Astrocyte of the hippocampus (primary cell): ENCODE data around the gene LYPD8.

Experiments used
- DNase-seq: peaks from one replicate; pipeline ENCODE4 v3.0.0; 2011; ENCODE audit warnings: low read depth, low spot score

LYPD8 gene

DNA sequence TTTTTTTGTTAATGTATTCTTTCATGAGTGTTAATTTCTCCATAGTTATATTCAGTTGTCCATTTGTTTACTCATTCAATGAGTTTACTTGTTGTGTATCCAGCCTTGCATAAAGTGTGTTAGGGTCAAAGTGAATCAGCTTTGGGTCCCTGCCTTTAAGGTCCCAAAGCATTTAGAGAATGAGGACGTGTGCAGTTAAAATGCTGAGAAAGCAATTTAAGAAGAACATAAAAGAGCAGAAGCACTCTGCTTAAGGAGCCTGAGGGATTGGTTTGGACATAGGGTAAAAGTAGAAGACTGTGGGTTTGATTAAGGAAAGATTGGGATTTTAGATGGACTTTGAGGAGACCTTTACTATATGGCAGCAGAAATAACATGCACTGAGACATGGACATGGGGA lies 56.5 kb downstream of the LYPD8 start:
- DNase-seq, result no peak

DNA sequence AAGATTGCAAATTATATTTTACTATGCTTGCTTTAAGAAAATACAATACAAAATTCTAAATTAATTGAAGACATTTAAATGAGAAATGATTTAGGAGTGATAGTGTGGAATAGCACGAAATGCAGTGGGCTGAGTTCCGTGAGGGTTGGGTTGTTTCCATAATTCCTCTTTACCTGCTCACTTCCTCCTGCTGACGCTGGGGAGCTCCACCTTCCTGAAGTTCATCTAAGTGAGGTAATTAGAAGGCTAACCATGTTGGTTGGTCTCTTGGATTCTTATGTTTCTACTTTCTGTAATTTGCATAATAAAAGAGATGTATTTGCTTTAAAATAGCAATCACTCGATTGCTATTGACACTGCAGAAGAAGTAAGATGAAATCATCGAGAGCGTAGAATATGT lies 57.7 kb downstream of the LYPD8 start:
- no peak for DNase-seq

DNA sequence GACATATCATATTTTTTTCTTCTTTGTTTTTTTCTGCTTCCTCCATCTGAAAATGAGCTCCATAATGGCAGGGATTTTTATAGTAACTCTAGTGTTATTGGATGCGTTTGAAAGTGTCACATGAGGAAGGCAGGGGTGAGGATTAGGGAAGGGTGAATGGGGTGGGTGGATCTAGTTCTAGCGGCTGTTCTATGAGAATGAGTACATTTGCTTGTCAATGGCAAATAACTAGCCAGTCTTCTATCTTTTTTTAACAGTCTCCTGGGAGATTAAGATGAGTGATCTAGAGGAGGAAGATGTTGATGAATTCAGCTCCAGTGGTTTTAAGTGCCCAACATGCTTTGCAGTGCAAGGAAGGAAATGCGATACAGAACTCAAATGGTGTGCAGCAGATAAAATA lies 58.8 kb downstream of the LYPD8 start:
- DNase-seq, result no peak

DNA sequence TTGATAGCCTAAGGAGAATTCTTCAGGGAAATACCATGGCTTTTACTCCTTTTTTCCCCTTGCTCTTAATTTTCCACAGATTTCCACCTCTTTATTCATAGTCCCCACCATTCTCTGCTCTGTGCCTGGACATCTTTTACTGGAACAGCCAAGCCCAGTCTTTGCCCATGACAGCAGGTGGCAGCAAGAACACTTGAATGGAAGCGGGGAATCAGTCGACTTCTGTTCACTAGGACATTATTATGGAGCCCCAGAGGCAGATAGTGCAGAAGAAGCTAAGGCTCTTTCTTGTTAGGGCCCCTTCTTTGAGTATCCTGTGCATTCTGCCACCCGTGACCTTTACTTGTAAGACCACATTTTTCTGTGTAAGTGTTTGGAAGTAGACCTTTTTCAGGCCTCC lies 59.3 kb downstream of the LYPD8 start:
- no peak for DNase-seq

GRCh38 chr1:248695451-248696132 lies 60.0 kb downstream of the LYPD8 start:
- DNase-seq, result no peak

DNA sequence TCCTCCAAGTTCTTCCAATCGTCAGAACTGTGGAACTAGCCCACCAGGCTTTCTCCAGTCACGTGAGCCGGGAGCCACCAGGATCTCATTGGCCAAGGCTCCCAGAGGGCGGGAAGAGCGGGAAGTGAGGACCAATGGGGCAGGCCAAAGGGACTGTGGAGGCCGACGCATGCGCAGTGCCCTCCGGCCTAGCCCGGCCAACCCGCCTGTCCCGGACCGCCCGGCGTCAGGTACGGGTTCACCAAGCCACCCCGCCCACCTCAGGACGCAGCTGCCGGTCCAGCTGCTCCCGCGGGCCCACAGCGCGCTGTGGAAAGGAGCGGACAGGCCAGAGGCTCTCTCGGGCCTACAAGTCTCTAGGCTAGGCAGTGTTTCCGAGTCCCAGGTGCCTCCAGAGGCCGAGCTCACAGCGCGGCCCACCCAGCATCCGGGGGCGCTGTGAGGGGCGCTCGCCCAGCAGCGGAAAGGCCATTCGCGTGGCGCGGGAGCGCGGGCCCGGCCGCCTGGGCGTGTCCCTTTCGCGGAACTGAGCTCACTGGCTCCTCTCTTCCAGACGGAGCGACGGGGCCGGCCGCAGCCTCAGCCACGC lies 63.9 kb downstream of the LYPD8 start:
- no peak for DNase-seq
